ENCODE results near the gene MYO9A.
A peak's percentile ranks its signal among the peaks of the same experiment; 100 is the strongest.

MYO9A gene

GRCh38 chr15:71800835-71801745 lies 316.9 kb downstream of the MYO9A start:
- peak in 3 of 10 donors; percentile 28 to 71 (median 39) for DNase-seq
- intact Hi-C loops (cut with DNase I), result loop anchor here (2.0 to 10.0 kb wide), 3 partner anchors 59 to 416 kb away; no protein-coding TSS in a partner anchor

GRCh38 chr15:71800190-71800589 lies 317.8 kb downstream of the MYO9A start:
- intact Hi-C loops (cut with DNase I), result loop anchor here (2.0 to 10.0 kb wide), 3 partner anchors 58 to 415 kb away; no protein-coding TSS in a partner anchor

GRCh38 chr15:71798641-71799040 lies 319.3 kb downstream of the MYO9A start:
- intact Hi-C loops (cut with DNase I), result no loop called here
- DNase-seq, result no peak

More at GRCh38 chr15:71800190-71800589, 317.8 kb downstream of the MYO9A start:
- DNase-seq, result no peak

- no peak for DNase-seq
- intact Hi-C loops (cut with DNase I), result no loop called here
Measured at GRCh38 chr15:71792521-71792920, 325.4 kb downstream of the MYO9A start.

GRCh38 chr15:71791975-71792374 lies 326.0 kb downstream of the MYO9A start:
- intact Hi-C loops (cut with DNase I), result no loop called here
- peak in 1 of 10 donors; percentile 9 for DNase-seq

GRCh38 chr15:71790081-71790480 lies 327.9 kb downstream of the MYO9A start:
- peak in 1 of 10 donors; percentile 52 for DNase-seq
- intact Hi-C loops (cut with DNase I), result no loop called here

- no peak for DNase-seq
- intact Hi-C loops (cut with DNase I), result no loop called here
Measured at GRCh38 chr15:71789616-71790015, 328.3 kb downstream of the MYO9A start.

GRCh38 chr15:71788646-71789579 lies 329.0 kb downstream of the MYO9A start:
- intact Hi-C loops (cut with DNase I), result no loop called here
- DNase-seq, result no peak

GRCh38 chr15:71786673-71787072 lies 331.3 kb downstream of the MYO9A start:
- DNase-seq, result no peak
- intact Hi-C loops (cut with DNase I), result no loop called here

GRCh38 chr15:71785996-71786395 lies 332.0 kb downstream of the MYO9A start:
- intact Hi-C loops (cut with DNase I), result no loop called here
- DNase-seq, result no peak

GRCh38 chr15:71784719-71785118 lies 333.2 kb downstream of the MYO9A start:
- intact Hi-C loops (cut with DNase I), result no loop called here
- no peak for DNase-seq

GRCh38 chr15:71782422-71783165 lies 335.4 kb downstream of the MYO9A start:
- intact Hi-C loops (cut with DNase I), result no loop called here
- DNase-seq, result no peak

GRCh38 chr15:71781965-71782265 lies 336.0 kb downstream of the MYO9A start:
- intact Hi-C loops (cut with DNase I), result no loop called here
- DNase-seq, result no peak

GRCh38 chr15:71781179-71781964 lies 336.6 kb downstream of the MYO9A start:
- intact Hi-C loops (cut with DNase I), result no loop called here
- DNase-seq, result no peak

- DNase-seq, result no peak
- intact Hi-C loops (cut with DNase I), result loop anchor here (1.0 kb wide), 1 partner anchor 375 kb away; no protein-coding TSS in a partner anchor
Measured at GRCh38 chr15:71780115-71780976, 337.6 kb downstream of the MYO9A start.

GRCh38 chr15:71779073-71779797 lies 338.7 kb downstream of the MYO9A start:
- DNase-seq, result no peak
- intact Hi-C loops (cut with DNase I), result no loop called here

- intact Hi-C loops (cut with DNase I), result no loop called here
- DNase-seq, result peak in 1 of 10 donors; percentile 77
Measured at GRCh38 chr15:71777216-71777943, 340.6 kb downstream of the MYO9A start.
